Frontal cortex (tissue), 4 donors: Measurements from ENCODE around the gene FMO5. TPM values are rescaled to one million over a fixed set of nuclear protein-coding genes. Genes with fewer than 3 reads are reported as not detected.
"Not testable (repeated sequence)": the region's sequence is repeated elsewhere in the genome, so short reads cannot be mapped to it uniquely, and the experiment has no call there.

ENCODE experiments used
- DNase-seq, 2 donors: peaks; one replicate each; pipeline ENCODE4 v3.0.0; 2012; ENCODE audit warnings: low spot score in 2 of 2
- FAIRE-seq: peaks from 2 replicates; lab custom pipeline; 2012; peaks lifted over from hg19 to GRCh38; lab: Jason Lieb, UNC
- total RNA-seq: library from RNA; depleted of rRNA; stranded (reverse); fragments of >200 nt; gene quantifications from one replicate; pipeline ENCODE4 v1.2.3, GENCODE V29; 2014
- donor health status: control.
- donor health status: control.
- donor health status: control.

FMO5 gene
- total RNA-seq, 1 donor from 2014 or later, result 0.41 TPM

DNA sequence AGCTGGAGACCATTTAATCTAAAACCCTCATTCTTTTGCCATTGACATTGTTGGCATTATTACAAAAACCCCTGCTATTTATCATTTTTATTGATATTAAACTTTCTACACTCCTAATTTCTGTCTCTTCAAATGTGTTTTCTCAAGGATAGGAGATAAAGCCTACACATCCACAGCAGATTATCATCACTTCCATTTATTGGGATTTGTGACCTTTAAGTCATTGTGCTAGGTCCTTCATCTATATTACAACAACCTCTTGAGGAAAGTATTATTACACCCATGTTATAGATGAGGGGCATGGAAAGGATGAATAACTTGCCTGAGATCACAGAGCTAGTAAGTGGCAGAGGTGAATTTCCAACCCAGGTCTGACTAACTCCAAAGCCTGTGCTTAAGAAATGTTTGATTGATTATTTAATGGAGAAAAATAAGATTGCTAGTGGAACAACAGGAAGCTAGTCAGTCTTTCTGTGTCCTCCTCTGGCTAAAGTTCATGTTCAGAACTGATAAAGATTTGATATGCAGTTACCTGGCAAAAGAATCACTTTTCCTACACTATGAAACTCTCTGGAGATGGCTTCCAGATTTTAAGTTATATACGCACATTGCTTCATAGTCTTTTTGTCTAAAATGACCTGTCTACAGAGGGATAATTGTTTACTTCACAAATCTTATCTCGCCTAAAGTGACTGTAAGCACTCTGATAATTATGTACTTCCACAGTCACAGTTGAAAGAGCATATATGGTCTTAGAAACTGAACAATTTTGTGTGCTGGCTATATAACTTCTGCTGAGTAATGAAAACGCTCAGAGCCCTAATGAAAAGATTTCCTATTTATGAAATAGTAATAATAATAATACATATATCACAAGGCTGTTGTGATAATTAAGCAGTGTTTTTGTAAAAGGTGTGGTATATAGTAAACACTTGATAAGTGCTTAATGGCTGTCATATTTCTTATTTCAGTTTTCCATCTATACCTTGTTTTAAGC is 15.0 kb downstream of the FMO5 start:
- FAIRE-seq, result no peak
- no peak for DNase-seq

DNA sequence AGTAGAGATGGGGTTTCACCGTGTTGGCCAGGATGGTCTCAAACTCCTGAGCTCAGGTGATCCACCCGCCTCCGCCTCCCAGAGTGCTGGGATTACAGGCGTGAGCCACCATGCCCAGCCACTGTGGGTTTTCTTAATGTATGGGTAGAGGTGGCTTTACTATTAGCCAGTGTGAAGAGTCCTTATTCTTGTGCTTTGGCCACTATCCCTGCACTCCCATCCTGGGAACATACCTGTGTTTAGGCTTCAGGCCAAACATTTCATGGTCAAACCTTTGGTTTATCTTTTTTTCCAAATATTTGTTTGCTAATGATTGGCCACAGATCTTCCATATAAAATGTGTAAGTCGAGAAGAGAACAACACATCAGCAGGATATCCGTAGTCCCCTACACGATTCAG is 16.5 kb downstream of the FMO5 start:
- FAIRE-seq, result no peak
- no peak for DNase-seq

DNA sequence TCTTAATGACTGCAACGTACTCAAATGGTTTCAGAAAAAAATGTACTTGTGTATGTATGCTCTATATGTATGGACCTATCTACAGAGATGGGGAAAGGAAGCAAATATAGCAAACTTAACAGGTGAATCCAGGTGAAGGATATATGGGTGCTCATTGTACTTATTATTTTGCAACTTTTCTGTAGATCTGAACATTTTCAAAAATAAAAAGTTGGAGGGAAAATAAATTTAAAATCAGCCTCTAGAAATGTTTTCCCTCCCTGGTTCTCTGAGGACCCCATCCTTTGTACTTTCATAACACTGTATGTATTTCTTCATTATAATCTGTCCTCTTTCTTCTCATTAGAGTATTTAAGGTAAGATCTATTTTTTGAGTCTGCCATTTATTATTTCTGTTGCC is 17.9 kb downstream of the FMO5 start:
- DNase-seq (no peak), FAIRE-seq (no peak)

DNA sequence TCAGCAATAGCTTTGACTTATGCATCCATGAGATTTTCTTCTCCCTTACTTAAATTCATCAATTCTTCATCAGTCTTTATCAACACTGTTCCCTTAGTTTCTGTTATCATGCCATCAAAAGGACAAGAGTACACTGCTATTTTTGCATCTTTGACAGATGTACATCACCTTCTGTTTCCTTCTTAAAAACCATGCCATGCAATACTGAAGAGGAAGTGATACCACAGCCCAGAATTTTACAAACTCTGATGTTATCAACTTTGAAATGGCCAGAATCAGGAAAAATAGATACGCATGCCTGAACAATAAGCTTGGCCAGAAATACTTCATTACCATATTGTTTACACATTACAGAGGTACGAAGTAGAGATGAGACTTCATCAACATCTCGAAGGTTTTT is 21.1 kb downstream of the FMO5 start:
- DNase-seq (no peak), FAIRE-seq (no peak)

DNA sequence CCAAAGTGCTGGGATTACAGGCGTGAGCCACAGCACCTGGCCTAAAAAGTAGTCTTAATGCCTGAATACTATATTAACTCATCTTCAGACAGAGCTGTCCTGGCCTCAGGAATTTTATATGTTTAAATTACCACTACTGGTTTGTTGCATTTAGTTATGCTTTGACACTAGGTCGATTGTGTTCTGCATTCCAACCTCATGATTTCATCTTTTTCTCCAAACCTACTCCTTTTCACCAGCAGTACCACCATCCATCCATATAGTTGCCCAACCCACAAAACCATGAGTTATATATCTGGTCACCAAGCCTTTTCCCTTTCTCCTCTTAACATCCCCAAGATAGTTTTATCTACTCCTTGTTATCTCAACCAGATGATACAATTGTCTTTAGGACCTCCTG is 22.6 kb downstream of the FMO5 start:
- FAIRE-seq, result no peak

DNA sequence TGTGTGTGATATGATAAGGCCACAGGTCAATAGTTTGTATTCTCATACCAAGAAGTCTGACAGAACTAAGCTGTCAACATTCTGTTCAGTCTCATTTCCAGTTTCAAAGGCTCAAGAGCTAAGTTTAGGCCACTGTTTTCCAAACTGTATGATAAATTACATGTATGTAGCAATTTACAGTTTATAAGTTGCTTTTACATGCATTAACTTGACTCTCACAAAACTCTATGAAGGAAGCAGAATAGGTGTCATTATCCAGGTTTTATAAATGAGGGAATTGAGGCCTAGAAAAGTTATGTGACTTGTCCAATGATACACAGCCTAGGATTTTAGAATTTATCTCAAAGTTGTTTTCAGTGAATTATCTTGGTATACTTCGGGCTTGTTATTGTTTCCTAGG is 23.4 kb downstream of the FMO5 start:
- DNase-seq, result no peak
- FAIRE-seq, result no peak

More for the DNA sequence above, 22.6 kb downstream of the FMO5 start:
- DNase-seq, result no peak

DNA sequence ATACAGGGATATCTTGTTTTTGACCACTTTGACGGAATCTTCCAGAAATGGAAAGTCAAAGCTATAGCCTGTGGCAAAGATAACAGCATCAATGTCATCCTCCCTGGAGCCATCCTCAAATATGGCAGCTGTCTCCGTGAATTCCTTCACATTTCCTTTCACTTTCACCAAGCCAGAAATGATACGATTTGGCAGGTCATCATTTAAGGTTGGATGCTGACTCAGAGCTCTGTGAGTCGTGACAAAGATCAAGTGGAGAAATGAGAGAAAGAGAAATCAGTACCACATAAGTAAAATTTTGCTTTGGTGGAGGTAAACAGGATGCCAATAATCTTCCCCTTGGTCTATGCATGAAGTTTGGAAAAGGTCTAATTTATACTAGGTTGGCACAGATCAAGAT is 23.9 kb downstream of the FMO5 start:
- DNase-seq, result no peak
- no peak for FAIRE-seq

DNA sequence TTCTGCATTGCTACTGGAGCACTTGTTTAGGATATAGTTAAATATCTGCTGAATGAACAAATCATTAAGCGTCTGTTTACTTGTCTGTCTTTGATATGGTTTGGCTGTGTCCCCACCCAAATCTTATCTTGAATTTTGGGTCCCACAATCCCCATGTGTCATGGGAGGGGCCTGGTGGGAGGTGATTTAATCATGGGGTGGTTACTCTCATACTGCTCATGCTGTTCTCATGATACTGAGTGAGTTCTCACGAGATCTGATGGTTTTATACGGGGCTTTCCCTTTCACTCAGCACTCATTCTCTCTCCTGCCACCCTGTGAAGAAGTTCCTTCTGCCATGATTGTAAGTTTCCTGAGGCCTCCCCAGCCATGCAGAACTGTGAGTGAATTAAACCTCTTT is 27.8 kb downstream of the FMO5 start:
- not testable (repeated sequence) for FAIRE-seq, DNase-seq

DNA sequence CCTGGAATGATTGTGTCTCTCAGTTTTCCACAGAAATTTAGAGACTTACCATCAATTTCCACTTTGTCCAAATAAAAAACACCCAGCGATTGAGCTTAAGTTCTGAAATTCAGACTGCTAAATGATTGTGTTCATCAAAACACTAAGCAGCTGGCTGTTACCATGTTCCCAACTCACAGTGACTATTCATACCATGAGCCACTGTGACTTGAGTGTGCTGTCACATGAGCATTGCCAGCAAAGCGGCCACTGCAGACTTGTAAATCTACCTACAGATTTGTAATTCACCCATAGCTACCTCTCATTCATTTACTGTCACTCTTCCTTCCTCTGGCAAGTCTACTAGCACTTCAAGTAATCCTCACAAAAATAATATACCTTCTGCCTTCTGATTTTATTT is 35.6 kb downstream of the FMO5 start:
- no peak for FAIRE-seq

DNA sequence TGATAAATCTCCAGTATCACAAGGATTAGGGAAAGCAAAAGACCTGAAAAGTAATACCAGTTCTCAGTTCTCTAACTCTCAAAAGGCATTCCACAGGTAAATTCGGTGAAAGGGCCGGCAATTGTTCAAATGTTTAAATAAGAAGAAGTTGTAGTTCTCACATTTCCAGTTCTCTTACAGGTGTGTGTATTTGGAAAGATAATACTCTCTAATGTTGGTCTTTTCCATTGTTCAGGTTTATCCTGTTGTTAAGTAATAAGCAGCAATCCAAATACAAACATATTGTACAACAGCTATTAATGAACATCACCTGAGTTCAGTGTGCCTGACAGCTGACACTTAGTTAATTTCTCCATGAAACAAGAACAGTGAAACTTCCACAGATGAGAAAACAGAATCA is 39.7 kb downstream of the FMO5 start:
- FAIRE-seq (no peak), DNase-seq (no peak)

More for the DNA sequence above, 35.6 kb downstream of the FMO5 start:
- no peak for DNase-seq

DNA sequence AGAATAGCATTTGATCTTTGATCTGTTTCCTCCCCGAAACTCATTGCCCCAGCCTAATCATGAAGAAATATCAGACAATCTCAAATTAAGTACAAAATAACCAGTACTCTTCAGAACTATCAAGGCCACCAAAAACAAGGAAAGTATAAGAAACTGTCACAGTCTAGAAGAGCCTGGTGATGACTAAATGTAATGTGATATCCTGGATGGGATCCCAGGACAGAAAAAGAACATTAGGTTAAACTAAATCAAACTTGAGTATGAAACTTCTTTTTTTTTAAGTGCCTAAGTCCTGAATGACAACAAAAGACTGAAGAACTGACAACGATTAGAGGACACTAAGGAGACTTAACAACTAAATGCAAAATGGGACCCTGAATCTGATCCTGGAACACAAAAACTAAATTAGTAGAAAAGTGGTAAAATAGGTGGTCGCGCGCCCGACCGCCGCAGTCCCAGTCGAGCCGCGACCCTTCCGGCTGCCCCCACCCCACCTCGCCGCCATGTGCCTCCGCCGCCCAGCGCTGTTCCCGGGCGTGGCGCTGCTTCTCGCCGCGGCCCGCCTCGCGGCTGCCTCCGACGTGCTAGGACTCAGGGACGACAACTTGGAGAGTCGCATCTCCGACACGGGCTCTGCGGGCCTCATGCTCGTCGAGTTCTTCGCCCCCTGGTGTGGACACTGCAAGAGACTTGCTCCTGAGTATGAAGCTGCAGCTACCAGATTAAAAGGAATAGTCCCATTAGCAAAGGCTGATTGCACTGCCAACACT is 47.3 kb downstream of the FMO5 start:
- no peak for DNase-seq
- FAIRE-seq, result no peak

DNA sequence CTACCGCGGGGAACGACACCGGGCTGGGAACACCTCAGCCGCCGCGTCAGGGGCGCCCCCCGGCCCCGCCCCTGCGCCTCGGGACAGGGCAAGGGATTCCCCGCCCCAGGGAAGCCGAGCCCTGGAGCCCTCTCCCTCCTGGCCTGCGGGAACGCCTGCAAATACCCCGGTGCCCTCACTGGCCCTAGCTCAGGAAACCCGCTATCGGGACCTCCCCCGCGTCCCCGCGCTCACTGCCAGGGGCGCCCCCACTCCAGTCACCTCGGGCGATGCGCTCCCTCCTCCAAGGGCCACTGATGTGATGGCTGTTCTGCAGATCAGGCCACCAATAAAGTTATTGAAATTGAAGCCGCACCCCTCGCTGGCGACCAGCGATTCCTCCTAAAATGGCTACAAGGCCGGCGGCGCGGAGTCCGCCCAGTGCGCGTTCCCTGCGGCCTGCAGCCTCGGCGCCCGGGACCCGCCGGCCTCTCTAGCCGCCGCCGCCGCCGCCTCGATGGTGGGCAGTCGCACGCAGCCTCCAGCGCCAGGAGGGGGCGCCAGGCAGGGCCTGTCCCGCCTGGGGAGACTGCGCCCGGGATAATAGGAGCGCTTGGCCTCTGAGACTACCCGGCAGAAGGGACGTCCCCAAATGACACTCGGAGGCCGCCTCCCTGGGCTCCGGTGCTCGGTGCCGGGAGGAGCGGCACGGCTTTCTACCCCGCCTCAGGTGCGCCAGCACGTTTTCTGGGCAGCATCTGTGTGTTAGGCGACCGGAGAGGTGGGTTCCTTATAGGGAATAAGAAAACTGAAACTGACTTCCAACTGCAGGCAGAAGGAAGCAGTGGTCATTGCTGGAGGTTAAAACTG is 52.7 kb downstream of the FMO5 start, which contains the start of gene PRKAB2:
TSS of gene PRKAB2 (minus strand) at position 303 of the 849 bp plus-strand sequence. CDS start 326 bp downstream, outside the sequence.
- FAIRE-seq (no peak), DNase-seq (peak; percentile 92 to 95)

DNA sequence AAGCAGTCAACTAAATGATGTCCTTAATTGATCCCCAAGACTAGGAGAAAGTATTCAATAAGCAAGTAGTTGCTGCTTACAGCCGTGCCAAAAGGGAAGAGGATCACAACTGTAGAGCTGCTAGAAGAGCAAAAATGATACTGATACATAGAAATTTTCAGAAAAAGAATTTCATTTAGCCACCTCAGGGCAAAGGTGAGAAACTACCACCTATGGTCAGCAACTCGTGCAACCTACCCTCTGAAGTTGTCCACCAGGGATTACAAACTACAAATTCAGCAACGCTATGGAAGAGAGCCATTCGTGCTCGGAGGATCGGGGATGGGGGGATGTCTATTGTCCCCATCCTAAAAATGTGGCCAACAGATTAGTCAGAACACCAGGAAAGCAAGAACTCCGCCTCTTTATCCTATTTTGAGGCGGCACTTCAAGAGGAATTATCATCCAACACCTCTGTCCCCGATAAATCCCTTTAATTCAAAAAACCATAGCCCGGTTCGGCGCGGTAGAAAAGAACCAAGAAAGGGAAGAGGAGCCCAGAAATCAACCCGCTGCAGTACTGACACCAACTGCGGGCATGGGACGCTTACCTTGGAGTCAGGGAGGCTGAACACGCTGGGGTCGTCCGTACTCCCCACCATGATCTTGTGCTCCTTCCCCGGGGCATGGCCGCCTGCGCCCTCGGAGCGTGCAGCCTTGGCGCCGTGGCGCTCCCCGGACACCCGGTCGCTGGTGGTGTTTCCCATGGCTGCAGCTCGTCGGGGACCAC is 53.6 kb downstream of the FMO5 start:
- FAIRE-seq, result no peak
- DNase-seq, result no peak

DNA sequence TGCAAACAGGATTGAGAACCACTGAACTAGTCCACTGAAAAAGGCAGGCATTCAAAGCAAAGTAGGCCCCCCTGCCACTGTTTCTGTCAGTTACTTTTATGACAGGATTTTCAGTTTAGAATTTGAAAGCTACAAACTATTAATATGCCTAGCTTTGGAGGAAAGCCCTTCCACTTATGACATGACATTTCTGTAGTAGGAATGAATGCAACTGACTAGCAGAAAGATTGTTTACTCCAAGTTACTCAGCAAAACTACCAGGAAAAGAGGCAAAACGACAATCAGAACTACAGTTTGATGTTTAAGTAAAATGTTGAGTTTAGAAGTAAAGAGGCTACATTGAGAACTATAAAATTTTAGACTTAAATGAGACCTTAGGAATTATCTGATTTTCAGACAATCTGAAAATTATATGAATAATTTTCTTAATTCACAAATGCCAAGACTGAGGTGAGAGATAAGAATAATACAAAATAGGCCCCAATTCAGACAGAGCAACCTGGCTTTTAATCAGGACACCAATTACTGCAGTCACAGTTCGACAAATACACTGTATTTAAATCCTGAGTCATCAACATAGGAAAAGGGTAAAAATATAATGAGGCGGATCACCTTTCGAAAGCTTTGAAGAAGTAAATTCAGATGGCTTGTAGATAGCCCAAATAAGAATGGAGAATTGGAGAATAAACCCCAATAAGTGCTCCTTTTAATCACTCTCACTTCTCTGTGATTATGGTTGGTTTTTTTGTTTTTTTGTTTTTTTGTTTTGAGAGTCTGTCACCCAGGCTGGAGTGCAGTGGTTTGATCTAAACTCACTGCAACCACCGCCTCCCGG is 55.1 kb downstream of the FMO5 start:
- no peak for DNase-seq
- no peak for FAIRE-seq

DNA sequence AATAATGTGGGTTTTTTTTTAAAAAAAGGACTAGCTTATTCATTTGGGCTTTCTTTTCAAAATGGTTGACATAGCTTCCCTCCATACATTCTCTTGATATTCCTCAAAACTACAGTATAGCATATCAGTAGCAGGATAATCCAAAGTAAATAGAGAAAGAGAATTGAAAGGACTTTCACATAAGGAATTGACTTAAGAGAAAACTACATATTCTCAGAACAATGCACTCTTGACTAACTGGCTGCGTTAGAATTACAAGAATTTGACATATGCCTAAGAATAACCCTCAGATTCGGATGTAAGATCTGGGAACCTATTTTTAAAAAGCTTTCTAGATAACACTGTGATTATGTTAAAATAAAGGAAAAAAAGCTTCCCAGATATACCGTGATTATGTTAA is 56.0 kb downstream of the FMO5 start:
- FAIRE-seq (no peak), DNase-seq (no peak)

DNA sequence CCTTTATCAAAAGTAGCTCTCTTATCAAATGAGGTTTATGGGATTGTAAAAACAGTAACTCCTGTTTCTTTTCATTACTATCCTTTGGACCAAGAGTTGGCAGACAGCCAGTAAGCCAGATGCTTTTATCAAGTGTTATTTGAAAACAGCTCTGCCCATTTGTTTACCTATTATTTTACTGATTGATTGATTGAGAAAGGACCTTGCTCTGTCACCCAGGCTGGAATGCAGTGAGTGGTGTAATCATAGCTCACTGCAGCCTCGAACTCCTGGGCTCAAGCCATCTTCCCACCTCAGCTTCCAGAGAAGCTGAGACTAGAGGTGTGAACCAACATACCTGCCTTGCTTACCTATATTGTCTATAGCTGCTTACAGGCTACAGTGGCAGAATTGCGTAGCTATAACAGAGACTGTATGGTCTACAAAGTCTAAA is 56.5 kb downstream of the FMO5 start:
- FAIRE-seq (no peak), DNase-seq (no peak)

DNA sequence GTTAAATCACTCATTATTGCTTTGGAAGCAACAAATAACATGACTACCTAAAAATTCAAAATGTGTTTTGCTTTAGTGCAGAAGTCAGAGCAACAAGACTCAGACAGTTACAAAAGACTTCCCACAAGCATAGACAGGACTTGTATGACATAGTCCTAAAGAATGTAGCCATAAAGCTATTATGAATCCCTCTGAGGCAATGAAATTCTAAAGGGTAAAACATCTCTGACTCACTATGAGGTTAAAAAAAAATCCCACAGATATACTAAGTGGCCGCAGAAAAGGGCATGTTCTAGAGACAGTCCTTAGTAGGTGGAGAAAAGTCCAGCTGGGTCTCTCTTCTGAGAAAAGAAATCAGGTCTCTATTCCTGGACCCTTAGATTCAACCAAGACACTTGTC is 57.8 kb downstream of the FMO5 start:
- FAIRE-seq, result no peak
- no peak for DNase-seq

DNA sequence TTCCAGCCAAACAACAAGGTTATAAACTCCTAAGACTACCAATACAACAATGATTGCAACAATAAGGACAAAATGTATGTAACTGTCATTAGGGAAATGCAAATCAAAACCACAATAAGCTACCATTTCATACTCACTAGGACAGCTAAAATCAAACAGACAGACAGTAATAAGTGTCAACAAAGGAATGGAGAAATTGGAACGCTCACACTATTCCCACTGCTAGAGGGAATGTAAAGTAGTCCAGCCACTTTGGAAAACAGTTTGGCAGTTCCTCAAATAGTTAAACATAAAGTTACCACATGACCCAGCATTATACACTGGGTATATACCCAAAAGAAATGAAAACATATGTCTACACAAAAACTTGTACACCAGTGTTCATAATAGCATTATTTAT is 62.1 kb downstream of the FMO5 start:
- DNase-seq (no peak), FAIRE-seq (no peak)
